ENCODE results near the gene ZNF148. TPM values are rescaled to one million over a fixed set of nuclear protein-coding genes. Genes with fewer than 3 reads are reported as not detected.

ZNF148 gene
- total RNA-seq, 1 donor from 2014 or later: 47.5 TPM

DNA sequence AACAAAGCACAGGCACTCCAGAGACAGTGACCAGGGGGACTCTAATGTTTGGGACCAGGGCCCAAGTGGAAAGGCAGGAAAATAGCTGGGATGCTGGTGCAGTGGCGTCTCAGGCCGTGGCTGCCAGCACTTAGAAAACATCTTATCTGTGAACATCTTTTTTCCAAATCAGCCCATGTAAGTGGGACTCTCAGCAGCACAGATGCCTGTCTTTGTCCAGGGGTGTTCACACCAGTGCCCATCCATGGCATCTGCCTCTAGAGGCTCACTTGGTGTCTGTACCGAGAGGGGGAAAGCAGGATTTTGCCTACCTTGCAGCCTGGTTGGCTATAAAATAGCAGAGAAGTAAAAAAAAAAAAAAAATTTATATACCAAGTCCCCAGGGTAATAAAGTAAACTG lies 189.3 kb downstream of the ZNF148 start:
- no peaks in the 10 kb centered on the region for H3K27me3 ChIP-seq
- H3K36me3 ChIP-seq: no peaks in the 10 kb centered on the region

DNA sequence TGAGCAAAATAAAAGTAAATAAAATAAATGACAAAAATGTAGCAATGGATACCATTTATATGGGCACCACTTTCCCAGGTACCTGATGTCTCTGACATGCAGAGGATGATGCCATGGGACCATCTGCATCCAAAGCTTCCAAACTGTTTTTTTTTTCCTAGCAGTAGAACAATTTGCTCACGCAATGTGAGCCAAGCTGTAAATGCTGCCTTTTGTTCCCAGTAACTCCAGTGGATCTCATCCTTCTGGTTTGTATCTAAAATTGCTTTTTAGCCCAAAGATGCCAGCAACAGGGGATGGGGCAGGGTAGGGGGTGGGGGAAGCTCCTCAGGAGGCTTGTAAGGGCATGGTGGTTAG lies 195.3 kb downstream of the ZNF148 start:
- intact Hi-C loops (cut with DNase I): no loop called here
- H3K4me3 ChIP-seq: no peak overlapping the region
- no peaks in the 10 kb centered on the region for H3K36me3 ChIP-seq
- no peaks in the 10 kb centered on the region for H3K4me1 ChIP-seq
- no peak for DNase-seq
- no peak for ATAC-seq
- H3K27me3 ChIP-seq: no peaks in the 10 kb centered on the region
- TF ChIP-seq, protein P1, sequence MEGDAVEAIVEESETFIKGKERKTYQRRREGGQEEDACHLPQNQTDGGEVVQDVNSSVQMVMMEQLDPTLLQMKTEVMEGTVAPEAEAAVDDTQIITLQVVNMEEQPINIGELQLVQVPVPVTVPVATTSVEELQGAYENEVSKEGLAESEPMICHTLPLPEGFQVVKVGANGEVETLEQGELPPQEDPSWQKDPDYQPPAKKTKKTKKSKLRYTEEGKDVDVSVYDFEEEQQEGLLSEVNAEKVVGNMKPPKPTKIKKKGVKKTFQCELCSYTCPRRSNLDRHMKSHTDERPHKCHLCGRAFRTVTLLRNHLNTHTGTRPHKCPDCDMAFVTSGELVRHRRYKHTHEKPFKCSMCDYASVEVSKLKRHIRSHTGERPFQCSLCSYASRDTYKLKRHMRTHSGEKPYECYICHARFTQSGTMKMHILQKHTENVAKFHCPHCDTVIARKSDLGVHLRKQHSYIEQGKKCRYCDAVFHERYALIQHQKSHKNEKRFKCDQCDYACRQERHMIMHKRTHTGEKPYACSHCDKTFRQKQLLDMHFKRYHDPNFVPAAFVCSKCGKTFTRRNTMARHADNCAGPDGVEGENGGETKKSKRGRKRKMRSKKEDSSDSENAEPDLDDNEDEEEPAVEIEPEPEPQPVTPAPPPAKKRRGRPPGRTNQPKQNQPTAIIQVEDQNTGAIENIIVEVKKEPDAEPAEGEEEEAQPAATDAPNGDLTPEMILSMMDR (IDR thresholded peaks at IDR 0.05): no peak
- no peaks in the 10 kb centered on the region for H3K9me3 ChIP-seq
- no peak overlapping the region for H3K27ac ChIP-seq

More for the DNA sequence above, 189.3 kb downstream of the ZNF148 start:
- DNase-seq: no peak
- no peak overlapping the region for H3K27ac ChIP-seq
- no peak overlapping the region for H3K4me3 ChIP-seq
- intact Hi-C loops (cut with DNase I): no loop called here
- no peaks in the 10 kb centered on the region for H3K9me3 ChIP-seq
- no peaks in the 10 kb centered on the region for H3K4me1 ChIP-seq
- ATAC-seq: no peak
- TF ChIP-seq, protein P1 (IDR thresholded peaks at IDR 0.05): no peak

DNA sequence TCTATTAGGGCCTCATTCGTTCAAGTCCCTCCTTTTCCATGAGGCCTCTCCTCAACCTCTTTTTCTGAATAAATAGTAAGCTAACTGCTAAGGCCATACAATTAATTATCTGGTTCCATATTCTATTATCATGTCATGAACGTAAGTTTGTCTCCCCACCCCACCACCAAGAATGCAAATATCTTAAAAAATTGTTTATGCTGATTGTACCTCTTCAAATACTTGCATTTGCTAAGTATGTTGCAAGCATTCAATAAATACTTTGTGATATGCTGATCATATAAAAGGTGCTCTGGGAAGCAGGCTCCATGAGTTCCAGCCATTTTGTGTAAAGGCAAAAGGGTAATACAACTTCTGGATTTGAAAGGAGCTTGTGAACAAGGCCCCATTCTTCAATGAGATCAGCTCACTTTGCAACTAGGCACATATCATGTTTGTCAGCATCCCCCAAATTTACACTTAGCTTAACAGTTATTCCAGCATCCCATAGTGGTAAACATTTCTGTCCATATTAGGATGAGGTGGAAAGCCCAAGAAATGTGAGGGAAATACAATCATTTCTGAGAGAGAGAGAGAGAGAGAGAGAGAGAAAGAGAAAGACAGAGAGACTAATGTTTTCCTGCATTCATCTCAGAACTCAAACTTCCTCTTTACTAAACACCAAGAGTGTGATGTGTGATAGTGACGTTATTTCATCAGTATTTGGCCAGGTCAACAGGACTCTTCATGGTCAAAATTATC lies 195.8 kb downstream of the ZNF148 start:
- no peak for ATAC-seq
- Histone ChIP-seq H3K27ac (no peak overlapping the region), H3K27me3 (no peaks in the 10 kb centered on the region), H3K4me1 (no peaks in the 10 kb centered on the region), H3K4me3 (no peak overlapping the region), H3K36me3 (no peaks in the 10 kb centered on the region), H3K9me3 (no peaks in the 10 kb centered on the region)
- DNase-seq: no peak
- TF ChIP-seq, protein P1 (IDR thresholded peaks at IDR 0.05): no peak
- intact Hi-C loops (cut with DNase I): no loop called here

DNA sequence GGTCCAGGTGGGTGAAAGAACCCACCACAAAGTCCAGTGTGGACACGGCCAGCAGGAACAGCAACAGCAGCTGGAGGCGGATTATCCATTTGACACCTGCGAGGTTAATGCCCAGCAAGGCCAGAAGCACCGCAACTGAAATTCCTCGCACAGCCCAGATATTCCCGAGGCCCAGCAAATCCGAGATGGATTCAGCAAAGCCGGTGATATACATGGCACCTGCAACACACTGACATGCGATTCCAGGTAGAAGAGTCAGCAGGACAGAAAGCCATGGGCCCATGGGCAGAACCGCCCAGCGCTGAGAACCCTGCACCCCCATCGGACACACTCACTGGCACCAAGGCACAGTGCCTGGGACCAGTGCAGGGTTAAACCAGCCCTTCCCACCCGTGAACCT lies 197.4 kb downstream of the ZNF148 start:
- intact Hi-C loops (cut with DNase I): no loop called here
- H3K36me3 ChIP-seq: no peaks in the 10 kb centered on the region
- H3K9me3 ChIP-seq: no peaks in the 10 kb centered on the region
- H3K4me3 ChIP-seq: no peak overlapping the region
- no peak overlapping the region for H3K27ac ChIP-seq
- TF ChIP-seq, protein P1 (IDR thresholded peaks at IDR 0.05): no peak
- H3K27me3 ChIP-seq: no peaks in the 10 kb centered on the region
- no peak for DNase-seq
- ATAC-seq: no peak
- H3K4me1 ChIP-seq: no peaks in the 10 kb centered on the region

Other genes with a start within 250 kb of the ZNF148 start
- 11.8 TPM for gene SLC12A8, start 162.6 kb downstream of the ZNF148 start, total RNA-seq
- gene SNX4, start 144.9 kb upstream of the ZNF148 start, total RNA-seq: 41.4 TPM
- 22.3 TPM for gene OSBPL11, start 220.2 kb upstream of the ZNF148 start, total RNA-seq

Measured in upper lobe of right lung (tissue), 1 donor.